ENCODE data around the gene USP32. TPM values are rescaled to one million over a fixed set of nuclear protein-coding genes. Genes with fewer than 3 reads are reported as not detected.
A peak's percentile ranks its signal among the peaks of the same experiment; 100 is the strongest.

Gene USP32
- total RNA-seq, 2 experiments from 2014 or later = 32.3 to 33.1 TPM

- Mint-ChIP-seq H3K9me3 (ENCODE audit: low read depth) (no peaks in the 10 kb centered on the region), H3K4me1 (peaks cover 4% of the 10 kb centered on the region), H3K4me3 (no peak overlapping the region), H3K27ac (no peak overlapping the region), H3K27me3 (peaks cover 2% of the 10 kb centered on the region), H3K36me3 (ENCODE audit: low read depth) (no peaks in the 10 kb centered on the region)
- ChIA-PET POLR2A (no interaction called here), CTCF (interaction anchor here (0.6 to 1.6 kb wide), 3 partner anchors 10 to 19 kb away, joined by 3 read pairs; partner anchors contain the start of gene USP32)
- intact Hi-C loops (cut with DNase I, micrococcal nuclease) = no loop called here
- DNase-seq (no peak), ATAC-seq (no peak)
These were observed 9.9 kb upstream of the USP32 start for GRCh38 chr17:60401819-60402218.

GRCh38 chr17:60398227-60398959 is 6.5 kb upstream of the USP32 start:
- no peak for DNase-seq
- no peaks in the 10 kb centered on the region for H3K36me3 Mint-ChIP-seq (ENCODE audit: low read depth)
- no peaks in the 10 kb centered on the region for H3K27me3 Mint-ChIP-seq
- ChIA-PET POLR2A (no interaction called here), CTCF (interaction anchor here (0.7 to 1.4 kb wide), 3 partner anchors 9 to 48 kb away, joined by 3 read pairs; no protein-coding TSS in a partner anchor)
- ATAC-seq = no peak
- no peak overlapping the region for H3K4me3 Mint-ChIP-seq
- intact Hi-C loops (cut with DNase I, micrococcal nuclease) = loop anchor here in 1 of 2 experiments (10.0 kb wide), 1 partner anchor 1034 kb away; no protein-coding TSS in a partner anchor
- H3K4me1 Mint-ChIP-seq = peaks cover 12% of the 10 kb centered on the region
- no peak overlapping the region for H3K27ac Mint-ChIP-seq
- H3K9me3 Mint-ChIP-seq (ENCODE audit: low read depth) = no peaks in the 10 kb centered on the region

GRCh38 chr17:60396412-60396811 is 4.5 kb upstream of the USP32 start:
- POLR2A ChIA-PET = interaction anchor here (0.5 kb wide), 1 partner anchor 83 kb away, joined by 3 read pairs; no protein-coding TSS in a partner anchor
- no peaks in the 10 kb centered on the region for H3K9me3 Mint-ChIP-seq (ENCODE audit: low read depth)
- no peak overlapping the region for H3K4me3 Mint-ChIP-seq
- no peaks in the 10 kb centered on the region for H3K27me3 Mint-ChIP-seq
- no peaks in the 10 kb centered on the region for H3K36me3 Mint-ChIP-seq (ENCODE audit: low read depth)
- DNase-seq (no peak), ATAC-seq (no peak)
- CTCF ChIA-PET = interaction anchor here (0.8 to 1.7 kb wide), 2 partner anchors 15 to 26 kb away, joined by 4 read pairs; partner anchors contain the start of gene CHCT1
- no peak overlapping the region for H3K27ac Mint-ChIP-seq
- peaks cover 20% of the 10 kb centered on the region for H3K4me1 Mint-ChIP-seq
- intact Hi-C loops (cut with DNase I, micrococcal nuclease) = loop anchor here in 1 of 2 experiments (10.0 kb wide), 1 partner anchor 1032 kb away; no protein-coding TSS in a partner anchor

- Mint-ChIP-seq H3K27me3 (no peaks in the 10 kb centered on the region), H3K4me3 (no peak overlapping the region), H3K4me1 (peaks cover 24% of the 10 kb centered on the region), H3K9me3 (ENCODE audit: low read depth) (no peaks in the 10 kb centered on the region), H3K27ac (no peak overlapping the region), H3K36me3 (ENCODE audit: low read depth) (no peaks in the 10 kb centered on the region)
- intact Hi-C loops (cut with DNase I, micrococcal nuclease) = loop anchor here in 1 of 2 experiments (10.0 kb wide), 1 partner anchor 1031 kb away; no protein-coding TSS in a partner anchor
- POLR2A ChIA-PET = interaction anchor here (0.5 to 0.6 kb wide), 2 partner anchors 65 to 82 kb away, joined by 3 read pairs; no protein-coding TSS in a partner anchor
- CTCF ChIA-PET = no interaction called here
- DNase-seq (no peak), ATAC-seq (no peak)
These were observed 3.7 kb upstream of the USP32 start for GRCh38 chr17:60395508-60396065.

- intact Hi-C loops (cut with DNase I, micrococcal nuclease) = loop anchor here (2.0 to 10.0 kb wide), 6 partner anchors 39 to 1877 kb away; partner anchors contain the start of genes PPM1D (in 1 of the 2), RPS6KB1 (in 1 of the 2) and TUBD1 (in 1 of the 2)
- no peaks in the 10 kb centered on the region for H3K27me3 Mint-ChIP-seq
- H3K9me3 Mint-ChIP-seq (ENCODE audit: low read depth) = no peaks in the 10 kb centered on the region
- H3K36me3 Mint-ChIP-seq (ENCODE audit: low read depth) = no peaks in the 10 kb centered on the region
- ATAC-seq (no peak), DNase-seq (no peak)
- CTCF ChIA-PET = no interaction called here
- POLR2A ChIA-PET = no interaction called here
- H3K4me1 Mint-ChIP-seq = peaks cover 33% of the 10 kb centered on the region
- no peak overlapping the region for H3K4me3 Mint-ChIP-seq
- no peak overlapping the region for H3K27ac Mint-ChIP-seq
These were observed 2.1 kb upstream of the USP32 start for GRCh38 chr17:60393840-60394723.

GRCh38 chr17:60392845-60393702 is 1.1 kb upstream of the USP32 start:
- DNase-seq (peak; percentile 68), ATAC-seq (no peak)
- no peaks in the 10 kb centered on the region for H3K27me3 Mint-ChIP-seq
- ChIA-PET CTCF (interaction anchor here (0.6 kb wide), 1 partner anchor 805 kb away, joined by 3 read pairs; no protein-coding TSS in a partner anchor), POLR2A (interaction anchor here (0.9 kb wide), 1 partner anchor 207 kb away, joined by 3 read pairs; the partner anchor contains the start of gene PPM1D)
- no peaks in the 10 kb centered on the region for H3K36me3 Mint-ChIP-seq (ENCODE audit: low read depth)
- H3K4me3 Mint-ChIP-seq = peak overlapping the region; percentile 77
- H3K27ac Mint-ChIP-seq = peak overlapping the region; percentile 99
- peaks cover 39% of the 10 kb centered on the region for H3K4me1 Mint-ChIP-seq
- no peaks in the 10 kb centered on the region for H3K9me3 Mint-ChIP-seq (ENCODE audit: low read depth)
- intact Hi-C loops (cut with DNase I, micrococcal nuclease) = loop anchor here (1.0 to 10.0 kb wide), 19 partner anchors 28 to 1876 kb away; partner anchors contain the start of genes PPM1D (in 2 of the 2), APPBP2 (in 1 of the 2), BCAS3 (in 1 of the 2) and CLTC (in 1 of the 2)

- peak overlapping the region; percentile 77 for H3K4me3 Mint-ChIP-seq
- ATAC-seq (peak; percentile 41), DNase-seq (no peak)
- ChIA-PET CTCF (interaction anchor here (0.6 to 1.6 kb wide), 7 partner anchors 10 to 1682 kb away, joined by 3 to 4 read pairs (median 3); no protein-coding TSS in a partner anchor), POLR2A (interaction anchor here (1.0 to 1.1 kb wide), 3 partner anchors 30 to 286 kb away, joined by 3 to 5 read pairs (median 5); partner anchors contain the start of gene BCAS3)
- no peaks in the 10 kb centered on the region for H3K36me3 Mint-ChIP-seq (ENCODE audit: low read depth)
- intact Hi-C loops (cut with DNase I, micrococcal nuclease) = loop anchor here (1.0 to 10.0 kb wide), 19 partner anchors 30 to 1874 kb away; partner anchors contain the start of genes PPM1D (in 2 of the 2), APPBP2 (in 1 of the 2), BCAS3 (in 1 of the 2) and CLTC (in 1 of the 2)
- H3K9me3 Mint-ChIP-seq (ENCODE audit: low read depth) = no peaks in the 10 kb centered on the region
- H3K27me3 Mint-ChIP-seq = no peaks in the 10 kb centered on the region
- peaks cover 44% of the 10 kb centered on the region for H3K4me1 Mint-ChIP-seq
- H3K27ac Mint-ChIP-seq = peak overlapping the region; percentile 79
These were observed 377 bp downstream of the USP32 start for GRCh38 chr17:60391471-60392041.

GRCh38 chr17:60390925-60391470 is 935 bp downstream of the USP32 start:
- no peaks in the 10 kb centered on the region for H3K27me3 Mint-ChIP-seq
- intact Hi-C loops (cut with DNase I, micrococcal nuclease) = loop anchor here in 1 of 2 experiments (5.0 to 10.0 kb wide), 2 partner anchors 1026 to 1874 kb away; no protein-coding TSS in a partner anchor
- peak; percentile 49 for DNase-seq
- no peaks in the 10 kb centered on the region for H3K36me3 Mint-ChIP-seq (ENCODE audit: low read depth)
- peaks cover 48% of the 10 kb centered on the region for H3K4me1 Mint-ChIP-seq
- ChIA-PET CTCF (interaction anchor here (0.6 to 1.6 kb wide), 3 partner anchors 10 to 1683 kb away, joined by 3 to 4 read pairs (median 3); no protein-coding TSS in a partner anchor), POLR2A (interaction anchor here (0.5 to 1.0 kb wide), 2 partner anchors 30 to 104 kb away, joined by 3 to 5 read pairs; no protein-coding TSS in a partner anchor)
- H3K27ac Mint-ChIP-seq = peak overlapping the region; percentile 79
- peak overlapping the region; percentile 77 for H3K4me3 Mint-ChIP-seq
- no peaks in the 10 kb centered on the region for H3K9me3 Mint-ChIP-seq (ENCODE audit: low read depth)
- no peak for ATAC-seq

GRCh38 chr17:60390186-60390585 is 1.7 kb downstream of the USP32 start:
- Mint-ChIP-seq H3K4me1 (peaks cover 49% of the 10 kb centered on the region), H3K9me3 (ENCODE audit: low read depth) (no peaks in the 10 kb centered on the region), H3K4me3 (peak overlapping the region; percentile 77), H3K36me3 (ENCODE audit: low read depth) (no peaks in the 10 kb centered on the region), H3K27me3 (no peaks in the 10 kb centered on the region), H3K27ac (no peak overlapping the region)
- POLR2A ChIA-PET = no interaction called here
- intact Hi-C loops (cut with DNase I, micrococcal nuclease) = loop anchor here in 1 of 2 experiments (5.0 to 10.0 kb wide), 2 partner anchors 1025 to 1873 kb away; no protein-coding TSS in a partner anchor
- DNase-seq (no peak), ATAC-seq (no peak)
- CTCF ChIA-PET = interaction anchor here (0.9 to 1.6 kb wide), 3 partner anchors 11 to 43 kb away, joined by 3 read pairs; no protein-coding TSS in a partner anchor

Measured in activated CD4-positive, alpha-beta T cell treated with anti-CD3 and anti-CD28 coated beads for 36 hours (primary cell).